Ascending aorta (tissue), 2 donors: ENCODE data around the gene KNSTRN. TPM values are rescaled to one million over a fixed set of nuclear protein-coding genes. Genes with fewer than 3 reads are reported as not detected.

Experiments
- DNase-seq, 2 donors: peaks; one replicate each; pipeline ENCODE4 v3.0.0-alpha.2; 2019; ENCODE audit warnings: low spot score in 2 of 2
- H3K27ac ChIP-seq, 2 donors: fragments of 200-600 bp; sonication (generic); one replicate each; pipeline ENCODE4 v1.5.1; 2016 to 2017; ENCODE audit warnings: mild to moderate bottlenecking in 1 of 2
- H3K27me3 ChIP-seq: fragments of 200-600 bp; sonication (generic); one replicate; pipeline ENCODE4 v1.5.1; 2017
- H3K36me3 ChIP-seq, 2 donors: fragments of 200-600 bp; sonication (generic); one replicate each; pipeline ENCODE4 v1.5.1; 2016
- H3K4me1 ChIP-seq, 2 donors: fragments of 200-600 bp; sonication (generic); one replicate each; pipeline ENCODE4 v1.5.1; 2016 to 2017; ENCODE audit warnings: mild to moderate bottlenecking in 1 of 2
- H3K4me3 ChIP-seq, 2 donors: fragments of 200-600 bp; sonication (generic); one replicate each; pipeline ENCODE4 v1.5.1; 2016 to 2017; ENCODE audit warnings: mild to moderate bottlenecking in 1 of 2
- H3K9me3 ChIP-seq, 2 donors: fragments of 200-600 bp; sonication (generic); one replicate each; pipeline ENCODE4 v1.5.1; 2016
- CTCF ChIP-seq, 3 experiments: fragments of 200-600 bp in 2 of 3; fragments of 450-650 bp in 1 of 3; sonication (generic) in 2 of 3; IDR thresholded peaks; one replicate each; pipeline ENCODE4 v1.5.1; 2016 to 2019; ENCODE audit warnings: antibody characterized with exemption in 3 of 3, mild to moderate bottlenecking in 1 of 3, moderate library complexity in 1 of 3
- intact Hi-C: fragments of 100-400 bp; cut with DNase I; formaldehyde crosslinking; loops from one replicate; pipeline ENCODE4 v1.15.1; 2023
- total RNA-seq: library from RNA; depleted of rRNA; stranded (reverse); fragments of >200 nt; gene quantifications from one replicate; pipeline ENCODE4 v1.1.0, GENCODE V29; 2016

The KNSTRN gene
- total RNA-seq, 1 donor from 2014 or later = 5.1 TPM

- Histone ChIP-seq H3K36me3 (no peaks in the 10 kb centered on the region), H3K27me3 (no peaks in the 10 kb centered on the region), H3K4me3 (no peak overlapping the region), H3K9me3 (no peaks in the 10 kb centered on the region), H3K4me1 (peaks cover 7 to 9% of the 10 kb centered on the region in 2 donors), H3K27ac (no peak overlapping the region)
- no peak for TF ChIP-seq CTCF (IDR thresholded peaks at IDR 0.05)
- no peak for DNase-seq
- intact Hi-C loops = no loop called here
Observed at GRCh38 chr15:40360015-40360414, 22.5 kb upstream of the KNSTRN start.

- Histone ChIP-seq H3K27ac (no peak overlapping the region), H3K36me3 (no peaks in the 10 kb centered on the region), H3K9me3 (no peaks in the 10 kb centered on the region), H3K4me1 (peaks cover 7 to 12% of the 10 kb centered on the region in 2 donors), H3K4me3 (no peak overlapping the region), H3K27me3 (no peaks in the 10 kb centered on the region)
- no peak for DNase-seq
- intact Hi-C loops = no loop called here
- TF ChIP-seq CTCF (IDR thresholded peaks at IDR 0.05) = no peak
Observed at GRCh38 chr15:40361640-40362039, 20.9 kb upstream of the KNSTRN start.

- intact Hi-C loops = no loop called here
- no peak overlapping the region for H3K27ac ChIP-seq
- DNase-seq = no peak
Observed at GRCh38 chr15:40363611-40364010, 18.9 kb upstream of the KNSTRN start.

GRCh38 chr15:40364251-40364650, 18.3 kb upstream of the KNSTRN start:
- no peaks in the 10 kb centered on the region for H3K9me3 ChIP-seq
- H3K4me1 ChIP-seq = peaks cover 10 to 17% of the 10 kb centered on the region in 2 donors
- no peak for TF ChIP-seq CTCF (IDR thresholded peaks at IDR 0.05)
- no peak for DNase-seq
- no peaks in the 10 kb centered on the region for H3K27me3 ChIP-seq
- no peaks in the 10 kb centered on the region for H3K36me3 ChIP-seq
- intact Hi-C loops = no loop called here
- H3K4me3 ChIP-seq = no peak overlapping the region
- no peak overlapping the region for H3K27ac ChIP-seq

More at GRCh38 chr15:40363611-40364010, 18.9 kb upstream of the KNSTRN start:
- H3K36me3 ChIP-seq = no peaks in the 10 kb centered on the region
- H3K27me3 ChIP-seq = no peaks in the 10 kb centered on the region
- H3K4me3 ChIP-seq = no peak overlapping the region
- H3K4me1 ChIP-seq = peaks cover 10 to 18% of the 10 kb centered on the region in 2 donors
- TF ChIP-seq CTCF (IDR thresholded peaks at IDR 0.05) = no peak
- no peaks in the 10 kb centered on the region for H3K9me3 ChIP-seq

GRCh38 chr15:40365016-40365415, 17.5 kb upstream of the KNSTRN start:
- no peaks in the 10 kb centered on the region for H3K27me3 ChIP-seq
- H3K9me3 ChIP-seq = no peaks in the 10 kb centered on the region
- DNase-seq = no peak
- no peak overlapping the region for H3K4me3 ChIP-seq
- no peaks in the 10 kb centered on the region for H3K36me3 ChIP-seq
- H3K4me1 ChIP-seq = peaks cover 10 to 17% of the 10 kb centered on the region in 2 donors
- no peak for TF ChIP-seq CTCF (IDR thresholded peaks at IDR 0.05)
- no peak overlapping the region for H3K27ac ChIP-seq
- intact Hi-C loops = loop anchor here (5.0 kb wide), 2 partner anchors 42 to 83 kb away; partner anchors contain the start of genes ANKRD63 and IVD
